Measurements from ENCODE around the gene PALMD.

GRCh38 chr1:99635664-99636063, 10.2 kb upstream of the PALMD start:
- TF ChIP-seq POLR2A (IDR thresholded peaks at IDR 0.05) (no peak), CTCF (IDR thresholded peaks at IDR 0.05 in 4 of 5, conservative IDR thresholded peaks at IDR 0.05 in 1 of 5) (no peak)
